HUDEP-2 (cell line): Measurements from ENCODE around the gene KDM7A.

Experiments used
- DNase-seq, 76 experiments: peaks; one replicate each; lab custom pipeline; 2025; ENCODE audit not compliant: unreplicated experiment in 76 of 76; lab: John Stamatoyannopoulos, UW

Gene KDM7A

DNA sequence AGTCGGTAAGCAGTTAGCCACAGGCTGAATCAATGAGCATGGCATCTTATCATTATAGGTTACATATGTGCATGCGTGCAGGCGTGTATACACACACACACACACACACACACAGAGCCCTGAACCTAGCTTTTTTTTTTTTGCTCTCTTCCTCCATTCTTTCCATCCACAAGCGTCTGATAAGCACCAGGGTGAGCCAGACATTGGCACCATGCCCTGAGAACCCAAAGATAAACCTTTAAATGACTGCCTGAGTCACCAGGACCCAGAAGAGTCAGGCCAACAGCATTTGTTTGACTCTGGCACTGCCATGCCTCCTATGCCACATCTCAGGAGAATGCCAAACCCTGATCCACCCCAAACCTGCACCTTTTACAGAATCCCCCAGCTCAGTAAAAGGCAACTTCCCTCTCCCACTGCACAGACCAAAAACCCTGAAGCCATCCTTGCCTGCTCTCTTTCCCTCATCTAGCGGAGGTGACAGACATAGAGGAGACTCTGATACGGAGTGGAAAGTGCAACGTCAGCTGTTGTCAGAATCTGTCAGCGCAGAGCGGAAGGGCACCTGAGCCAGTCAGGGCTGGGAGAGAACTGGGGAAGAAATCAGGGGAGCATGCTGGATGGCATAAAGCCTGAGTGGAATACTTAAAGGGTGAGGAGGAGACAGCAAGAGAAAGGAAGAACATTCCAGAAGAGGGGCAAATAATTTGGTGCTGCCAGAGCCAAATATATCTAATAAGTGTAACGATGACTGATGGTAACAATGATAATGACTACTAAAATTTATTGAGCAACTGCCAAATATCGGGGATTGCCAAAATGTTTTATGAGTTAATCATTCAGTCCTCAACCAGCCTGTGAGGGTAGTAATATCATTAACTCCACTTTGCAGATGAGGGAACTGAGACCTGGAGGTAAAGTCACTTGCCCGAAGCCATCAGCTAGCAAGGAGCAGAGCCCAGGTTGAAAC is 117.2 kb downstream of the KDM7A start:
- DNase-seq = peak in 75 of 76 experiments; percentile 59 to 97 (median 90)

DNA sequence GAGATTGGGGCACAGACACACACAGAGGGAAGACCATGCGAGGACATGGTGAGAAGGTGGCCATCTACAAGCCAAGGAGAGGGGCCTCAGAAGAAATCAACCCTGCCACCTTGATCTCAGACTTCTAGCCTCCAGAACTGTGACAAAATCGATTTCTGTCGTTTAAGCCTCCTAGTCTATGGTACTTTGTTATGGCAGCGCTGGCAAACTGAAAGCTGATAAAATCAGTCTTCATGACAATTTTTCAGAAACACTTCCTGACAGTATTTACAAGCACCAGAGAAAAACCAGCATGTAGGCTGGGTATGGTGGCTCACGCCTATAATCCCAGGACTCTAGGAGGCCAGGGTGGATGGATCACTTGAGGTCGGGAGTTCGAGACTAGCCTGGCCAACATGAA is 118.3 kb downstream of the KDM7A start:
- no peak for DNase-seq

GRCh38 chr7:140057143-140057535 is 119.6 kb downstream of the KDM7A start:
- DNase-seq = no peak

DNA sequence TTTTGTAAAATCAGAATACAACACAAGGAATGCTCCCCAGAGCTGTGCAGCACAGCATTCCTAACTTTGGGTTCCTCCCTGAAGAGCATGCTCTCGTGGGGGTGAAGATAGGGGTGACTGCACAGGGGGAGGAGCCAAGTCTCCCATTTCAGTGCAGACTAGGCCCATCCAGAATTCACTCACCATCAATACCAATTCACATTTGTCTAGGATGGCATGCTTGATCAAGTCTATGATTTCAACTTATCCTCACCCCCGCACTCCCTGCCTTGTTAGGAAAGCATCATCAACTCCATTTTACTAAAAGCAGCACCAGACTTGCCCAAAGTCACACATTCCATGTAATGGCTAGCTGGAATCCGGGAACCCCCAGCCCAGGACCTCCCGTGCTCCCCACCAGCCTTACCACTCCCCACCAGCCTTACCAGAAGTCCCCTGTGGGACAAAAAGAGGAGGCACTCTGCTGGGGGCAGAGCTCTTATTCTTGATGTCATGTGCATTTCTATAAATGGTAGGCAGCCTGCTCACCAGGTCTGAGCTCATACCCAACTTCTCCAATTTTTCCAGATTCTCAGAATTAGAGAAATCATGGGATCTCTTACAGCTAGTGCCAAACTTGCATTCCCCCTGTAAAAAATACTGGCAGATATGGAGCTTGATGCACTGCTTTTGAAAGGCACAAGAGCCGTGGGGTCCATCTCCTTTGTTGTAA is 120.2 kb downstream of the KDM7A start:
- no peak for DNase-seq

- no peak for DNase-seq
Observed at GRCh38 chr7:140055833-140056232, 121.0 kb downstream of the KDM7A start.

- no peak for DNase-seq
Observed at GRCh38 chr7:140054751-140055150, 122.0 kb downstream of the KDM7A start.

- DNase-seq = peak in 1 of 76 experiments; percentile 3
Observed at GRCh38 chr7:140053812-140054539, 122.8 kb downstream of the KDM7A start.

DNA sequence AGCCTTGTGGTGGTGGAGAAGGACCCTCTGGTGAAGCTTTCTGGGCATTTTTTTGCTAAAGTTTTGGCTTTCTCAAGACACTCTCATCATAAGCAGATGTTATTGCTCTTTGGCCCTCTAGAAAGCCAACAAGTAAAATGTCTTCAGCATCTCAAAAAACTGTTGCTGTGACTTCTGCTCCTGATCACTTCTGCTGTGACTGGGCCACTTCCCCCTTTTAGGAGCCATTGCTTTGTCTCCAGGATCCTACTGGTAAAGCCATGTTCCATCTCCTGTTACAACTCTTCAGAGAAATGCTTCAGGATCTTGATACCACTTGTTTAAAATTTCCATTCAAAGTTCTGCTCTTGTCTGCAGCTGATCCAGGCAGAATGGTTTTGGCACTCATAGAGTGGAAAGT is 125.0 kb downstream of the KDM7A start:
- DNase-seq = no peak

GRCh38 chr7:140050100-140050499 is 126.7 kb downstream of the KDM7A start:
- DNase-seq = no peak

DNA sequence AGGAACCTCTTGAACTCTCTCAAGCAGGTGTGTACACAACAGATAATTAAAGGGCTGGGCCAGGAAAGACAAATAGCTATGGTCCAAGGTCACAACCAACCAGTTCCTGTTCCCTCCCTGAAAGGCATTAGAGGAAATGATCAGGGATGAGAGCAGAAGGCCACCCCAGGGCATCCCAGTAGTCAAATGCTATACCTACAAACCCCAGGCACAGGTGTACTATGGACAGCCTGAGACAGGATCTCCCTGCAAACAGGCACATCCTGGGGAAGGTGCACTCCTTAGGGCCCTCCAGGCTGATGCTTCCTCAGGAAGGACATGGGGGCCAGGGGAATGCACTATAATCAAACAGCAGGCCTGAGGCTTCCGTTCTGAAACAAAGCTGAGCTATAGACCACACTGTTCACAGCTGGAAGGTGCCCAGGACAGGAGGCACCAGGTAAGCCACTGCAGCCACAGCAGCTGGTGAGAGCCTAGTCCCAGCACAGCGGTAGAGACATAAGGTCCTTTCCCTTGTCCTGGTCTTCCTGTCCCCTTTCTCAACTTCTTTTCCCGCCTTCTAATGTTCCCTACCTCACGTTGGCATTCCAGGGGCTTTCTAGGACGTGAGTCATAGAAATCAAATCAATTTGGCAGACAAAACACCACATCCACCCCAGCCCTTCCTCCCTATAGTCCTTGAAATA is 127.3 kb downstream of the KDM7A start:
- DNase-seq = no peak

GRCh38 chr7:140048989-140049338 is 127.8 kb downstream of the KDM7A start:
- DNase-seq = no peak

DNA sequence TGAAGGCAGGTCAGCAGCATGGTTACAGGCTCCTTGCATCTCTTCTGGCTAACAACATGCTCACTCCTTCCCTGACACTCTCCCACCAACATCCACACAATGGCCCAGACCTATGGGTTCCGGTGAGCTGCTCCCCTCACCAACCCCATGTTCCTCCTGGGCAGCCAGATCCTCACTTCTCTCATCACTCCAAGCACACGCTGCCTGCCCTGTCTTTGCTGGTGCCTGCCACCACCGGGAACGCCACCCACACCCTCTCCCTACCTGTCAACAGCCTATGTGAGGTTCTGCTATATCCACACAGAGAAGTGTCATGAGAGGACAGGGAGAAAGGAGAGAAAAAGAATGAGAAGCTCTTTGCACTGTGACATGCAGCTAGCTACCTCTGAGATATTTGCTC is 128.6 kb downstream of the KDM7A start:
- no peak for DNase-seq

DNA sequence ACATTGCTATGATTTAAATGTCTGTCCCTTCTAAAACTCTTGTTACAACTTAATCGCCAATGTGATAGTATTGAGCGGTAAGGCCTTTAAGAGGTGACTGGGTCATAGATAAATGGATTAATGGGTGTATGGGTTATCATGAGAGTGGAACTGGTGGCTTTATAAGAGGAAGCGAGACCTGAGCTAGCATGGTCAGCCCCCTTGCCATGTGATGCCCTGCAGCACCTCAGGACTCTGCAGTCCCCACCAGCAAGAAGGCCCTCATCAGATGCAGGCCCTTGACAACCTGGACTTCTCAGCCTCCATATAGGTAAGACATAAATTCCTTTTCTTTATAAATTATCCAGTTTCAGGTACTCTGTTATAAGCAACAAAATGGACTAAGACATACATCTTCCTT is 129.6 kb downstream of the KDM7A start:
- DNase-seq = no peak

GRCh38 chr7:140045697-140046096 is 131.1 kb downstream of the KDM7A start:
- no peak for DNase-seq

GRCh38 chr7:140044251-140044650 is 132.5 kb downstream of the KDM7A start:
- no peak for DNase-seq

- no peak for DNase-seq
Observed at GRCh38 chr7:140042386-140042670, 134.5 kb downstream of the KDM7A start.

DNA sequence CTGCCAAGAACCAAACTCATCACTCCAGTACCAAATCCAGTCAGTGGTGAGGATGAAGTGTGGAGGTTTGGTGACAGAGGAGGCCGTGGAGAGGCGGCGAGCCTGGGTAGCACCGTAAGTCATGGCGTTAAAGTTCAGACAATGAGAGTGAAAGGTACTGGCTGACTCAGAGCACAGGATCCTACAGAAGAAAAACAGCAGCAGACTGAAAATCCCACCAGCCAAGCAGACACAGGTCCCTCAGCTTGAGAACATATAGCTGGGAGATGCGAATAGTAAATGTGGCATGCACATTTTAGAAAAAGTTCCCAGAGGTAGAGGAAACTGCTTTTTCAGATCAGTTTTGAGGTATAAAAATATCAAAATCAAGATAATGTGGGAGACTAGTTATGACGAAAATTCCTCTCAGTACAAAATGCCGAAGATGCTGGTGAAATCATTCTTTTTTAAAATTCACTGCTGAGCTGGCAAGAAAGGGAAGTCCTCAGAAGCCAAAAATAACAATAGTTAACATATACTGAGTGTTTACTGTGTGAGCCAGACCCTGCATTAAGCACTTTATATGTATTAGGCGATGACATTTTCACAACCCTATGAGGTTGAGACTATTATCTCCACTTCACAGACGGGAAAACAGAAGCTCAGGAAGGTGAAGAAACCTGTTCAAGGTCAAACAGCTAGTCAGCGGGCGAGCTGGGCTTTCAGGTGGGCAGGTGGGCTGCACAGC is 135.0 kb downstream of the KDM7A start:
- DNase-seq = no peak

DNA sequence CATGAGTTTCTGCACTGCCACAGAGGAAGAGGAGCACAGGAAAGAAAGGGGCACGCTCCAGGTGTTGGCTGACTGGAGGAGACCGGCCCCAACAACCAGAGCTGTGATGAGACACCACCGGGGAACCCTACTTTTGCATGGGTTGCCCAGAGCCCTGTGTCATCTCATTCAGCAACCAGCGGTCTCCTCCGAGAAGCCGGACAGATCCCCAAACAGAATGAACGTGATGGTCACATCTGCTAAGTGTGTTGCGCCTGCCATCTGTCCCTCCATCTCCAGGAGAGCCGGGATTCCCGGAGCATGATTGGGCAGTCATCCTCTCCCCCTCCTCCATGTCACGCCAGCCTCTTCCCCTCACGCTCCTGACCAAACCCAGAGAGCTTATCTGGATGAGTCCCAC is 136.9 kb downstream of the KDM7A start:
- DNase-seq = no peak

- no peak for DNase-seq
Observed at GRCh38 chr7:140039066-140039465, 137.7 kb downstream of the KDM7A start.

- no peak for DNase-seq
Observed at GRCh38 chr7:140036224-140036962, 140.4 kb downstream of the KDM7A start.
